PC-9 (cell line): ENCODE measurements around the gene MINDY4. TPM values are rescaled to one million over a fixed set of nuclear protein-coding genes. Genes with fewer than 3 reads are reported as not detected.

Experiments
- BruUV-seq: library from RNA; stranded (reverse); fragments of 400-500 nt; replicated peaks from 2 replicates; lab custom pipeline; 2021; lab: Mats Ljungman, UMichigan
- CTCF ChIA-PET: fragments of 300-600 bp; sonication (Branson Sonifier 250); formaldehyde crosslinking; loops from one replicate; lab custom pipeline; 2022; ENCODE audit warnings: antibody characterized with exemption; lab: Charles Lee
- POLR2A ChIA-PET: fragments of 300-600 bp; sonication (Branson Sonifier 250); formaldehyde crosslinking; loops from one replicate; lab custom pipeline; 2022; ENCODE audit warnings: antibody characterized with exemption; ENCODE audit not compliant: unreplicated experiment; lab: Charles Lee
- DNase-seq, 2 experiments: peaks; one replicate each; pipeline versions ENCODE4 v3.0.0 to v3.0.0-alpha.2; 2015 to 2022; ENCODE audit warnings: mixed read lengths in 1 of 2
- H2AFZ ChIP-seq: fragments of 200-600 bp; sonication (generic); 2 replicates; pipeline ENCODE4 v1.8.1; 2017; ENCODE audit warnings: antibody characterized with exemption
- H3F3A ChIP-seq: fragments of 200-600 bp; sonication (generic); 2 replicates; pipeline ENCODE4 v1.8.1; 2017; ENCODE audit warnings: antibody characterized with exemption, mild to moderate bottlenecking, low read depth; ENCODE audit not compliant: insufficient read depth
- H3K27ac ChIP-seq: fragments of 200-600 bp; sonication (generic); 2 replicates; pipeline ENCODE4 v1.6.1; 2016; ENCODE audit warnings: mixed run types
- H3K27me3 ChIP-seq: fragments of 200-600 bp; sonication (generic); 2 replicates; pipeline ENCODE4 v1.6.1; 2016; ENCODE audit warnings: low read depth, mixed run types; ENCODE audit not compliant: insufficient read depth
- H3K36me3 ChIP-seq: fragments of 200-600 bp; sonication (generic); 2 replicates; pipeline ENCODE4 v1.6.1; 2016; ENCODE audit warnings: low read depth, mixed run types
- H3K4me1 ChIP-seq: fragments of 200-600 bp; sonication (generic); replicated peaks from 2 replicates; pipeline ENCODE4 v1.6.1; 2016; ENCODE audit warnings: mixed run types; ENCODE audit not compliant: insufficient read depth
- H3K4me2 ChIP-seq: fragments of 200-600 bp; sonication (generic); 2 replicates; pipeline ENCODE4 v1.6.1; 2017; ENCODE audit warnings: mixed run types
- H3K4me3 ChIP-seq: fragments of 200-600 bp; sonication (generic); 2 replicates; pipeline ENCODE4 v1.6.1; 2016; ENCODE audit warnings: mixed run types
- H3K79me2 ChIP-seq: fragments of 200-600 bp; sonication (generic); 2 replicates; pipeline ENCODE4 v1.6.1; 2017; ENCODE audit warnings: low read depth, mixed run types
- H3K9me2 ChIP-seq: fragments of 200-600 bp; sonication (generic); 2 replicates; pipeline ENCODE4 v1.8.1; 2017; ENCODE audit warnings: mild to moderate bottlenecking; ENCODE audit not compliant: insufficient read depth
- H3K9me3 ChIP-seq: fragments of 200-600 bp; sonication (generic); 2 replicates; pipeline ENCODE4 v1.8.1; 2016; ENCODE audit warnings: low read depth; ENCODE audit not compliant: insufficient read depth
- H4K20me1 ChIP-seq: fragments of 200-600 bp; sonication (generic); 2 replicates; pipeline ENCODE4 v1.8.1; 2017; ENCODE audit not compliant: insufficient read depth
- EZH2 ChIP-seq: fragments of 200-600 bp; sonication (generic); IDR thresholded peaks from 2 replicates; pipeline ENCODE4 v1.8.0; 2017; ENCODE audit warnings: antibody characterized with exemption, low read depth
- intact Hi-C: fragments of 100-400 bp; cut with micrococcal nuclease; formaldehyde crosslinking; loops from one replicate; pipeline ENCODE4 v1.10.0; 2022; ENCODE audit not compliant: unreplicated experiment
- total RNA-seq: library from RNA; stranded (reverse); gene quantifications from 2 replicates; pipeline ENCODE4 v1.2.3, GENCODE V29; 2021
- TF ChIP-seq, protein P1 (sequence below): fragments of 200-600 bp; sonication (generic); conservative IDR thresholded peaks from 2 replicates; pipeline ENCODE4 v1.6.1; 2017; ENCODE audit warnings: mixed run types, antibody characterized with exemption, mild to moderate bottlenecking, moderate library complexity

The MINDY4 gene
- total RNA-seq, 1 experiment from 2014 or later, result 14.8 TPM

DNA sequence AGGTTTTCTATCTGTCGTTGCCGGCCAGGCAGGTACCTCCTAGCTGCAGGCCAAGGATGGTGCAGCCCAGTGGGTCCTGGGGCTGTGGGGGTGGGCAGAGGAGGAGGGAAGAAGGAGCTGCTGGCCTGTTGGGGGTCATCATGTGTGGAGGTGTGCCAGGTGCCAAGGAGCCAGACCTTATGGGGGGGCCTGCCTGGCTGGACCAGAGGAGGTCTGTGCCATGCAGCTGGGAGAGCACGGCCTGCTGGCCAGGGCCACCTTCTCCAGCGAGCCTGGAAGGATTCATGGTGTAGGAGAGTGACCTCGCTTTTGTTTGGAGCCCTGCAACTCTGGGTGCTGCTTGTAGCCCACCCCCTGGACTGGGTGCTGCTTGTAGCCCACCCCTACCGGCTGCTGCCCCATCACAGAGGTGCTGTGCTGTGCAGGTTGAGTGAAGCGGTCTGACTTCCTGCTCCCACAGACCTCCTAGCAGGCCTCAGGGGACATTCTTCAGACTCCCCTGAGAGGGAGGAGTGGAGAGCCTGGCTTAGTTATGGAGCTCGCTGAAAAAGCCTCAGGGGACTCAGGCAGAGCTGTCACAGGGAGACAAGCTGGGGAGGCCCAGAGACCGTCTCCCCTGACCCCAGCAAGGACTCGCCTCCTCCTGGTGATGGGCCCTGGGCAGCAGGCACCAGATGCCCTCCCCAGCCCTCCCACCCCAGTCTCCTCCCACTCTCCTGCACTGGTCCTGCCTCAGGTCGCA is 72.7 kb downstream of the MINDY4 start:
- peaks cover 17% of the 10 kb centered on the region; the same call in 1 of the 2 replicates for H3F3A ChIP-seq
- no TSS peak for BruUV-seq
- no peaks in the 10 kb centered on the region for H3K27me3 ChIP-seq
- intact Hi-C loops, result no loop called here
- H3K9me2 ChIP-seq, result no peaks in the 10 kb centered on the region
- TF ChIP-seq, protein P1, sequence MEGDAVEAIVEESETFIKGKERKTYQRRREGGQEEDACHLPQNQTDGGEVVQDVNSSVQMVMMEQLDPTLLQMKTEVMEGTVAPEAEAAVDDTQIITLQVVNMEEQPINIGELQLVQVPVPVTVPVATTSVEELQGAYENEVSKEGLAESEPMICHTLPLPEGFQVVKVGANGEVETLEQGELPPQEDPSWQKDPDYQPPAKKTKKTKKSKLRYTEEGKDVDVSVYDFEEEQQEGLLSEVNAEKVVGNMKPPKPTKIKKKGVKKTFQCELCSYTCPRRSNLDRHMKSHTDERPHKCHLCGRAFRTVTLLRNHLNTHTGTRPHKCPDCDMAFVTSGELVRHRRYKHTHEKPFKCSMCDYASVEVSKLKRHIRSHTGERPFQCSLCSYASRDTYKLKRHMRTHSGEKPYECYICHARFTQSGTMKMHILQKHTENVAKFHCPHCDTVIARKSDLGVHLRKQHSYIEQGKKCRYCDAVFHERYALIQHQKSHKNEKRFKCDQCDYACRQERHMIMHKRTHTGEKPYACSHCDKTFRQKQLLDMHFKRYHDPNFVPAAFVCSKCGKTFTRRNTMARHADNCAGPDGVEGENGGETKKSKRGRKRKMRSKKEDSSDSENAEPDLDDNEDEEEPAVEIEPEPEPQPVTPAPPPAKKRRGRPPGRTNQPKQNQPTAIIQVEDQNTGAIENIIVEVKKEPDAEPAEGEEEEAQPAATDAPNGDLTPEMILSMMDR, result no peak
- no peak for TF ChIP-seq EZH2
- H3K4me3 ChIP-seq, result no peak overlapping the region
- ChIA-PET POLR2A (no interaction called here), CTCF (no interaction called here)
- no peaks in the 10 kb centered on the region for H3K36me3 ChIP-seq
- H3K27ac ChIP-seq, result no peak overlapping the region
- no peak overlapping the region for H3K4me2 ChIP-seq
- no peaks in the 10 kb centered on the region for H3K9me3 ChIP-seq
- no peaks in the 10 kb centered on the region for H4K20me1 ChIP-seq
- H3K79me2 ChIP-seq, result no peaks in the 10 kb centered on the region
- H2AFZ ChIP-seq, result no peak overlapping the region
- no peak for DNase-seq
- H3K4me1 ChIP-seq, result peaks cover 20% of the 10 kb centered on the region

DNA sequence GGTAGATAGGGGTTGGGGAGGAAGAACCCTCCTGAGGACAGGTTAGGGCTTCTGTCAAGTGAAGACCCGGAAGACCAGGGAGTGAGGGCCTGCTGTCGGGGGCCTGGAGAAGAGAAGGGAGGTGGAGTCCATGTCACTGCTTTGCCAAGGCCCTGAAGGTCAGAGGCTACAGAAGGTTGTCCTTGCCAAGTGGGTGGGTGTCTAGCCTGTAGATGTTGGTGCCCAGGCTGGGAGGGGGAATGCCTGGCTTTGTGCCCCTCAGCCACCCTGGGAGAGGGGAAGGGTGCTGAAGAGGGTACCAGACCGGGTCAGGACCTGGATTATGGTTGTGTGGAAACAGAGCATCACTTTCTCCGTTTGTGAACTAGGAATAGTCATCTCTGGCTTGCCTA is 73.3 kb downstream of the MINDY4 start:
- no peaks in the 10 kb centered on the region for H3K79me2 ChIP-seq
- no TSS peak for BruUV-seq
- intact Hi-C loops, result no loop called here
- no peaks in the 10 kb centered on the region for H3K27me3 ChIP-seq
- H3K36me3 ChIP-seq, result no peaks in the 10 kb centered on the region
- no peak overlapping the region for H3K4me3 ChIP-seq
- CTCF ChIA-PET, result no interaction called here
- peaks cover 20% of the 10 kb centered on the region for H3K4me1 ChIP-seq
- no peak overlapping the region for H2AFZ ChIP-seq
- H3K9me2 ChIP-seq, result no peaks in the 10 kb centered on the region
- H4K20me1 ChIP-seq, result no peaks in the 10 kb centered on the region
- POLR2A ChIA-PET, result no interaction called here
- no peak for DNase-seq
- no peak overlapping the region for H3K27ac ChIP-seq
- H3K9me3 ChIP-seq, result no peaks in the 10 kb centered on the region
- no peak for TF ChIP-seq EZH2
- TF ChIP-seq, protein P1, result no peak
- no peak overlapping the region for H3K4me2 ChIP-seq
- H3F3A ChIP-seq, result peaks cover 17% of the 10 kb centered on the region; the same call in 1 of the 2 replicates

DNA sequence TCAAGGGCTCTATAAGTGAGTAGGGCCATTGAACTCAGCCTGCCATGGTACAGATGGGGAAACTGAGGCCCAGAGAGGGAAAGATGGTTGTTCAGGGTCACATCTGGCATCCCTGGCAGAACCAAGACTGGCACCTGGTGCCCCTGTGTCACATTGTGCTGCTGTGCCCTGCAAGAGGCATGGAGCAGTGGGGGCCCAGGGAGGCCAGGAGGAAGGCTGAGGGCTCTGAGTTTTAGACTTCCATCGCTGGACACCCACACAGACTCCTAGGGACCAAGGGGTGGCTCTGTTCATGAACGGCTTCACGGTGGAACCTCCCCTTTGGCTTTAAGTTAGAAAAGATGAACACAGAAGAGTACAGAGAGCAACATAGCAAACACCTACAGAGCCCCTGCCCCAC is 73.7 kb downstream of the MINDY4 start:
- no peak overlapping the region for H3K4me2 ChIP-seq
- no peak for DNase-seq
- TF ChIP-seq, protein P1, result no peak
- no peak for TF ChIP-seq EZH2
- CTCF ChIA-PET, result no interaction called here
- POLR2A ChIA-PET, result interaction anchor here (0.7 kb wide), 1 partner anchor 1006 kb away, joined by 4 read pairs; no protein-coding TSS in a partner anchor
- BruUV-seq, result no TSS peak
- no peaks in the 10 kb centered on the region for H4K20me1 ChIP-seq
- no peaks in the 10 kb centered on the region for H3K27me3 ChIP-seq
- no peak overlapping the region for H2AFZ ChIP-seq
- H3K79me2 ChIP-seq, result no peaks in the 10 kb centered on the region
- H3K27ac ChIP-seq, result no peak overlapping the region
- H3K9me3 ChIP-seq, result no peaks in the 10 kb centered on the region
- H3K9me2 ChIP-seq, result no peaks in the 10 kb centered on the region
- no peak overlapping the region for H3K4me3 ChIP-seq
- H3F3A ChIP-seq, result peaks cover 17% of the 10 kb centered on the region; the same call in 1 of the 2 replicates
- H3K4me1 ChIP-seq, result peaks cover 20% of the 10 kb centered on the region
- intact Hi-C loops, result loop anchor here (5.0 kb wide), 2 partner anchors 67 to 92 kb away; partner anchors contain the start of gene AQP1
- H3K36me3 ChIP-seq, result no peaks in the 10 kb centered on the region
